ENCODE measurements around the gene AVL9.
"Not testable (repeated sequence)": the region's sequence is repeated elsewhere in the genome, so short reads cannot be mapped to it uniquely, and the experiment has no call there.

The AVL9 gene

GRCh38 chr7:32592701-32593100 is 97.4 kb downstream of the AVL9 start:
- DNase-seq: no peak

- no peak for DNase-seq
Observed at GRCh38 chr7:32594965-32595490, 99.7 kb downstream of the AVL9 start.

GRCh38 chr7:32601196-32601595 is 105.9 kb downstream of the AVL9 start:
- not testable (repeated sequence) for DNase-seq

- no peak for DNase-seq
Observed at GRCh38 chr7:32602470-32602869, 107.2 kb downstream of the AVL9 start.

GRCh38 chr7:32603492-32603891 is 108.2 kb downstream of the AVL9 start:
- DNase-seq: not testable (repeated sequence)

- DNase-seq: not testable (repeated sequence)
Observed at GRCh38 chr7:32604047-32604446, 108.8 kb downstream of the AVL9 start.

GRCh38 chr7:32605032-32605431 is 109.7 kb downstream of the AVL9 start:
- DNase-seq: no peak

GRCh38 chr7:32609463-32609862 is 114.2 kb downstream of the AVL9 start:
- DNase-seq: no peak

- DNase-seq: no peak
Observed at GRCh38 chr7:32611201-32612099, 116.2 kb downstream of the AVL9 start.

GRCh38 chr7:32616625-32617024 is 121.3 kb downstream of the AVL9 start:
- no peak for DNase-seq

- no peak for DNase-seq
Observed at GRCh38 chr7:32618470-32618869, 123.2 kb downstream of the AVL9 start.

GRCh38 chr7:32618987-32619386 is 123.7 kb downstream of the AVL9 start:
- no peak for DNase-seq

GRCh38 chr7:32619416-32619815 is 124.1 kb downstream of the AVL9 start:
- not testable (repeated sequence) for DNase-seq

- no peak for DNase-seq
Observed at GRCh38 chr7:32631021-32631420, 135.7 kb downstream of the AVL9 start.

GRCh38 chr7:32631590-32632497 is 136.6 kb downstream of the AVL9 start:
- DNase-seq: not testable (repeated sequence)

GRCh38 chr7:32633446-32633845 is 138.2 kb downstream of the AVL9 start:
- not testable (repeated sequence) for DNase-seq

GRCh38 chr7:32634798-32635393 is 139.6 kb downstream of the AVL9 start:
- DNase-seq: not testable (repeated sequence)

- DNase-seq: not testable (repeated sequence)
Observed at GRCh38 chr7:32636725-32637462, 141.6 kb downstream of the AVL9 start.

- DNase-seq: not testable (repeated sequence)
Observed at GRCh38 chr7:32637611-32638010, 142.3 kb downstream of the AVL9 start.

Measured in NCI-H2081 treated with DMSO at 0.1 percent for 48 hours (cell line).